Lower lobe of right lung (tissue), 2 donors: Measurements from ENCODE around the gene CERS4. TPM values are rescaled to one million over a fixed set of nuclear protein-coding genes. Genes with fewer than 3 reads are reported as not detected.
A peak's percentile ranks its signal among the peaks of the same experiment; 100 is the strongest.

Source experiments
- ATAC-seq, 2 donors: fragments of 200-7000 bp; cut with Tn5 transposase; one replicate each; pipeline ENCODE4 v1.9.1; 2020 to 2022; ENCODE audit warnings: mild to moderate bottlenecking in 2 of 2, moderate library complexity in 2 of 2
- DNase-seq: peaks from one replicate; pipeline ENCODE4 v3.0.0-alpha.2; 2020
- H3K27ac ChIP-seq: fragments of 200-600 bp; one replicate; pipeline ENCODE4 v1.8.0; 2022
- H3K27me3 ChIP-seq: fragments of 200-600 bp; one replicate; pipeline ENCODE4 v1.8.0; 2022; ENCODE audit warnings: low read depth
- H3K36me3 ChIP-seq: fragments of 200-600 bp; one replicate; pipeline ENCODE4 v1.8.0; 2022; ENCODE audit warnings: mild to moderate bottlenecking
- H3K4me1 ChIP-seq: fragments of 200-600 bp; one replicate; pipeline ENCODE4 v1.8.0; 2022
- H3K4me3 ChIP-seq: fragments of 200-600 bp; one replicate; pipeline ENCODE4 v1.8.0; 2022; ENCODE audit warnings: mild to moderate bottlenecking
- H3K9me3 ChIP-seq: fragments of 200-600 bp; one replicate; pipeline ENCODE4 v1.8.0; 2022
- CTCF ChIP-seq: fragments of 200-600 bp; IDR thresholded peaks from one replicate; pipeline ENCODE4 v1.8.0; 2022; ENCODE audit warnings: antibody characterized with exemption, mild to moderate bottlenecking
- intact Hi-C: fragments of 100-400 bp; cut with DNase I; formaldehyde crosslinking; loops from one replicate; pipeline ENCODE4 v1.11.0; 2022
- total RNA-seq: library from RNA; stranded (reverse); fragmentation: NEBNext Ultra II Directional; extraction: Animal tissue kit (Norgen Biotek cat#: 25700); gene quantifications from one replicate; pipeline ENCODE4 v1.2.1, GENCODE V29; 2021
- donor health status: DM: no; HTN: yes; CAD: no; lungs with severe emphysema.

The CERS4 gene
- total RNA-seq, 1 donor from 2014 or later, result 60.6 TPM

GRCh38 chr19:8307400-8307964 is 98.3 kb downstream of the CERS4 start:
- DNase-seq (no peak), ATAC-seq (peak; percentile 2 to 22)
- Histone ChIP-seq H3K27ac (peak overlapping the region; percentile 70), H3K9me3 (no peaks in the 10 kb centered on the region), H3K27me3 (no peaks in the 10 kb centered on the region), H3K4me3 (peak overlapping the region; percentile 65), H3K36me3 (peaks cover 21% of the 10 kb centered on the region), H3K4me1 (peaks cover 46% of the 10 kb centered on the region)
- intact Hi-C loops, result no loop called here
- no peak for TF ChIP-seq CTCF

GRCh38 chr19:8307965-8308866 is 99.0 kb downstream of the CERS4 start, which contains the start of gene CD320:
TSS of gene CD320 (minus strand) at chr19:8308358. CDS start at chr19:8308290, 68 bp downstream.
- no peaks in the 10 kb centered on the region for H3K27me3 ChIP-seq
- no peaks in the 10 kb centered on the region for H3K9me3 ChIP-seq
- peak within 1 kb of the TSS; percentile 65 for H3K4me3 ChIP-seq
- DNase-seq (peak; percentile 92), ATAC-seq (peak; percentile 95 to 98)
- TF ChIP-seq CTCF, result no peak
- intact Hi-C loops, result no loop called here
- H3K27ac ChIP-seq, result peak within 1 kb of the TSS; percentile 70
- peaks cover 25% of the 10 kb centered on the region for H3K36me3 ChIP-seq
- peaks cover 48% of the 10 kb centered on the region for H3K4me1 ChIP-seq

- no peak for ATAC-seq
- Histone ChIP-seq H3K27me3 (no peaks in the 10 kb centered on the region), H3K36me3 (peaks cover 32% of the 10 kb centered on the region), H3K27ac (peak overlapping the region; percentile 70), H3K4me3 (peak overlapping the region; percentile 65), H3K9me3 (no peaks in the 10 kb centered on the region), H3K4me1 (peaks cover 48% of the 10 kb centered on the region)
- peak; percentile 30 for DNase-seq
- TF ChIP-seq CTCF, result no peak
- intact Hi-C loops, result no loop called here
Observed at GRCh38 chr19:8308891-8309291, 99.7 kb downstream of the CERS4 start.

DNA sequence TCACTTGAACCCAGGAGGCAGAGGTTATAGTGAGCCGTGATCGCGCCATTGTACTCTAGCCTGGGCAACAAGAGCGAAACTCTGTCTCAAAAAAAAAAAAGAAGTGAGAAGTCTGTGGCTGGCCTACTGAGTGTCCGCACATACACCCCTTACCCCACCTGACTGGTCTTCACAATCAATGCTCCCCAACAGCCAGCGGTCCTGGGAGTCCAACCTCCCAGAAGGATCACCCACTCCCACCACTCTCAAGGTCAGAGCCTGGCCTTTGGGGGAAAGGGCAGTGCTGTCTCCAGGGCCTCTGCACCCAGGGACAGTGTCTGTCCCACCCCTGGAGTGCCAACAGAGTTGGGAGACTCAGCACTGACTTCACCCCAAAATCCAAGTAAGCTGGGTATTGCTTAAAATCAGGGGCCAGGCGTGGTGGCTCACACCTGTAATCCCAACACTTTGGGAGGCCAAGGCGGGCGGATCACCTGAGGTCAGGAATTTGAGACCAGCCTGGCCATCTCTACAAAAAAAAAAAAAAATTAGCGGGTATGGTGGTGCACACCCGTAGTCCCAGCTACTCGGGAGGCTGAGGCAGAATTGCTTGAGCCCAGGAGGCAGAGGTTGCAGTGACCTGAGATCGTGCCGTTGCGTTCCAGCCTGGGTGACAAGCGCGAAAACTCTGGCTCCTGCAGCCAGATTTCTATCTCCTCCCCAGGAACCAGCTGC is 101.3 kb downstream of the CERS4 start:
- no peaks in the 10 kb centered on the region for H3K9me3 ChIP-seq
- H3K4me3 ChIP-seq, result no peak overlapping the region
- peaks cover 48% of the 10 kb centered on the region for H3K36me3 ChIP-seq
- DNase-seq, result peak; percentile 20
- intact Hi-C loops, result no loop called here
- H3K4me1 ChIP-seq, result peaks cover 48% of the 10 kb centered on the region
- no peak for ATAC-seq
- no peak for TF ChIP-seq CTCF
- H3K27me3 ChIP-seq, result no peaks in the 10 kb centered on the region
- no peak overlapping the region for H3K27ac ChIP-seq

DNA sequence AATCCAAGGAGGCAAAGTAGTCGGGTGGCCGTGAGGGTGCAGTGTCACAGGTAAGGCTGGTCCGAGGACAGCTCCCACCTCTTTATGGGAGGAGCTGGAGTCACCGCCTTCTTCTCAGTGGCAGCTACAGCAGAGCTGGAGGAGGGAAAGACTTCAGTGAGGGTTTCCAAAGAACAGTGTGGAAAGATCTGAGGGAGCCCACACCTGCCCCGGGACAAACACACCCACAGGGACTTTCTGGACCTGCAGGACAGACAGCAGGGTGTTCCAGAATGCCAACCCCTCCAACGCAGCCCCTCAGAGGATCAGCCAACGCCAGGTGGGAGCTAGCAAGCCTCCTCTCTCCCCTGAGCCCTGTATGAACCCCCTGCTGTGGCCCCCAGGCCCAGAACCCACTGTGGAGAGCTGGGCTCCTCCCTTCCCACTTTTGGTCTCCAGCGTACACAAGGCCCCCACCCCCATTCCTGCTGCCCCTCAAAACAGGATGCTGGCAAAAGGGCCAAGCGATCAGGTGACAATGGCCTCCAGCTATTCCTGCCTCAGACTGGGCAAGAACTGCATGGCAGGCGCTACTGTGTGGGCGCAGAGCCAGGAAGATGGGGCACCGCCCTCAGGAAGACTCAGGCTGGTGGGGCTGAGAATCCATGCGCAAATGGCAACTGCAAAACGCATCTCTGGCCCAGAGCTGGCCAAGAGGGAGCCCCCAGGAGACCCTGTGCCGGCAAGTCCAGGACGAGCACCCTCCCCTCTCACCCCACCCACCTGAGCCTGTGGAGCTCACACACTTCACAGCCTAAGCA is 102.5 kb downstream of the CERS4 start:
- DNase-seq (peak; percentile 52), ATAC-seq (no peak)
- Histone ChIP-seq H3K27ac (peak overlapping the region; percentile 41), H3K4me1 (peaks cover 45% of the 10 kb centered on the region), H3K4me3 (no peak overlapping the region), H3K27me3 (no peaks in the 10 kb centered on the region), H3K9me3 (no peaks in the 10 kb centered on the region), H3K36me3 (peaks cover 59% of the 10 kb centered on the region)
- TF ChIP-seq CTCF, result no peak
- intact Hi-C loops, result no loop called here
